Left lung (tissue), 10 donors: ENCODE data around the gene DPCD. TPM values are rescaled to one million over a fixed set of nuclear protein-coding genes. Genes with fewer than 3 reads are reported as not detected.

Experiments used
- ATAC-seq: fragments of 200-7000 bp; cut with Tn5 transposase; one replicate; pipeline ENCODE4 v1.9.1; 2020; ENCODE audit warnings: moderate library complexity
- DNase-seq, 4 donors: peaks; one replicate each; pipeline ENCODE4 v3.0.0-alpha.2; 2013 to 2020
- H3K27ac ChIP-seq, 2 donors: fragments of 200-600 bp; sonication (generic) in 1 of 2; one replicate each; pipeline versions ENCODE4 v1.5.0 to v1.8.0; 2020 to 2021
- H3K27me3 ChIP-seq, 2 donors: fragments of 200-600 bp; sonication (generic) in 1 of 2; one replicate each; pipeline versions ENCODE4 v1.5.0 to v1.8.0; 2020 to 2021
- H3K36me3 ChIP-seq, 2 donors: fragments of 200-600 bp; sonication (generic) in 1 of 2; one replicate each; pipeline versions ENCODE4 v1.5.0 to v1.8.0; 2020 to 2021
- H3K4me1 ChIP-seq, 2 donors: fragments of 200-600 bp; one replicate each; pipeline ENCODE4 v1.8.0; 2021
- H3K4me3 ChIP-seq, 2 donors: fragments of 200-600 bp; sonication (generic) in 1 of 2; one replicate each; pipeline versions ENCODE4 v1.5.0 to v1.8.0; 2020 to 2021; ENCODE audit warnings: mild to moderate bottlenecking in 1 of 2
- H3K9me3 ChIP-seq, 2 donors: fragments of 200-600 bp; sonication (generic) in 1 of 2; one replicate each; pipeline versions ENCODE4 v1.5.0 to v1.8.0; 2020 to 2021
- CTCF ChIP-seq, 2 donors: fragments of 200-600 bp; sonication (generic) in 1 of 2; IDR thresholded peaks; one replicate each; pipeline versions ENCODE4 v1.5.0 to v1.8.0; 2021; ENCODE audit warnings: antibody characterized with exemption in 2 of 2
- intact Hi-C, 2 donors: fragments of 100-400 bp; cut with DNase I; formaldehyde crosslinking; loops; one replicate each; pipeline versions ENCODE4 v1.11.2 to v1.14.2; 2022
- polyA plus RNA-seq, 6 donors: library from polyadenylated mRNA; unstranded; fragments of 120-200 nt; gene quantifications; one replicate each; pipeline ENCODE4 v1.2.1, GENCODE V29; 2013; ENCODE audit not compliant: insufficient read length in 6 of 6
- total RNA-seq, 2 donors: library from RNA; stranded (reverse); fragmentation: NEBNext Ultra II Directional; extraction: Animal tissue kit (Norgen Biotek cat#: 25700); gene quantifications; one replicate each; pipeline ENCODE4 v1.2.1, GENCODE V29; 2021
- donor health status: DM: no; HTN: yes; CAD: no.
- donor health status: DM: no; HTN: no; CAD: no.

Gene DPCD
- total and polyA plus RNA-seq, 8 donors, result 13.5 to 36.1 (median 31.7) TPM

- H3K36me3 ChIP-seq, result peaks cover 0 to 42% of the 10 kb centered on the region in 2 donors
- H3K27me3 ChIP-seq, result no peaks in the 10 kb centered on the region
- H3K4me3 ChIP-seq, result no peak overlapping the region
- ATAC-seq, result no peak
- no peak for DNase-seq
- no peak for TF ChIP-seq CTCF (IDR thresholded peaks at IDR 0.05)
- no peak overlapping the region for H3K27ac ChIP-seq
- H3K4me1 ChIP-seq, result no peaks in the 10 kb centered on the region
- H3K9me3 ChIP-seq, result peaks cover 0 to 7% of the 10 kb centered on the region in 2 donors
- intact Hi-C loops, result no loop called here
Measured at GRCh38 chr10:101577121-101577871, 10.8 kb upstream of the DPCD start.

- Histone ChIP-seq H3K36me3 (peaks cover 0 to 51% of the 10 kb centered on the region in 2 donors), H3K27me3 (no peaks in the 10 kb centered on the region), H3K9me3 (peaks cover 0 to under 1% of the 10 kb centered on the region in 2 donors), H3K27ac (no peak overlapping the region), H3K4me3 (no peak overlapping the region), H3K4me1 (no peaks in the 10 kb centered on the region)
- ATAC-seq (no peak), DNase-seq (no peak)
- TF ChIP-seq CTCF (IDR thresholded peaks at IDR 0.05), result no peak
- intact Hi-C loops, result no loop called here
Measured at GRCh38 chr10:101578192-101578591, 9.9 kb upstream of the DPCD start.

GRCh38 chr10:101578803-101579515 lies 9.2 kb upstream of the DPCD start:
- no peak for TF ChIP-seq CTCF (IDR thresholded peaks at IDR 0.05)
- H3K4me1 ChIP-seq, result no peaks in the 10 kb centered on the region
- H3K27me3 ChIP-seq, result no peaks in the 10 kb centered on the region
- ATAC-seq (no peak), DNase-seq (no peak)
- intact Hi-C loops, result no loop called here
- H3K9me3 ChIP-seq, result no peaks in the 10 kb centered on the region
- no peak overlapping the region for H3K4me3 ChIP-seq
- peaks cover 0 to 56% of the 10 kb centered on the region in 2 donors for H3K36me3 ChIP-seq
- H3K27ac ChIP-seq, result no peak overlapping the region

GRCh38 chr10:101579516-101579870 lies 8.6 kb upstream of the DPCD start:
- Histone ChIP-seq H3K27ac (no peak overlapping the region), H3K36me3 (peaks cover 0 to 58% of the 10 kb centered on the region in 2 donors), H3K4me3 (no peak overlapping the region), H3K27me3 (no peaks in the 10 kb centered on the region), H3K4me1 (no peaks in the 10 kb centered on the region), H3K9me3 (no peaks in the 10 kb centered on the region)
- intact Hi-C loops, result no loop called here
- ATAC-seq (no peak), DNase-seq (no peak)
- no peak for TF ChIP-seq CTCF (IDR thresholded peaks at IDR 0.05)
